HUES48 (cell line): ENCODE results near the gene ARHGAP23.
A peak's percentile ranks its signal among the peaks of the same experiment; 100 is the strongest.
"Not testable (repeated sequence)": the region's sequence is repeated elsewhere in the genome, so short reads cannot be mapped to it uniquely, and the experiment has no call there.

Source experiments
- H3K27ac ChIP-seq: one replicate; pipeline ENCODE4 v1.7.0; 2013; ENCODE audit warnings: low read depth, low read length, inconsistent platforms
- H3K27me3 ChIP-seq: 2 replicates; pipeline ENCODE4 v1.6.1; 2013; ENCODE audit warnings: mild to moderate bottlenecking, low read length; ENCODE audit not compliant: control insufficient read depth, insufficient read depth
- H3K36me3 ChIP-seq: 2 replicates; pipeline ENCODE4 v1.6.1; 2013; ENCODE audit warnings: low read length; ENCODE audit not compliant: control insufficient read depth, insufficient read depth
- H3K4me1 ChIP-seq: 2 replicates; pipeline ENCODE4 v1.6.1; 2013; ENCODE audit warnings: mild to moderate bottlenecking, low read length; ENCODE audit not compliant: control insufficient read depth, insufficient read depth
- H3K4me3 ChIP-seq: 2 replicates; pipeline ENCODE4 v1.5.1; 2013; ENCODE audit warnings: mild to moderate bottlenecking, low read depth, low read length
- H3K9ac ChIP-seq: 2 replicates; pipeline ENCODE4 v1.6.1; 2013; ENCODE audit warnings: mild to moderate bottlenecking, low read depth, low read length, moderate library complexity
- H3K9me3 ChIP-seq: 2 replicates; pipeline ENCODE4 v1.6.1; 2013; ENCODE audit warnings: low read length; ENCODE audit not compliant: control insufficient read depth, insufficient read depth

ARHGAP23 gene

DNA sequence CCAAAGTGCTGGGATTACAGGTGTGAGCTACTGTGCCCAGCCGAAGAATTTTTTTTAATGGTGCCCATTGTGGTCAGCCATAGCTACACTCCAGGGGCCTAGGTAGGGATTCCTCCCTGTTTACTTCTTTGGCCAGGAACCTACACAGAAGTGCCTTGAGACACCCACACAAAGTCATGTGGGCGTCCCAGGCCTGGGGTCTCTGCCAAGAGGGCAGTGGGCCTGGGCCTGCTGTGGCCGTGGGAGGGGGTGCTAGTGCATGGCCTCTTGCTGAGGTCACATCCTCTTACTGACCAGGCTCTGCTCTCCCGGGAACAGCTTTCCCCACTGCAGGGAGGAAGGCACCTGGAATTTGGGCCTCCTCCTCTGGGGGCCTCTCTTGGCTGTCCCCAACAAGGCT lies 50.4 kb downstream of the ARHGAP23 start:
- H3K9me3 ChIP-seq, H3K4me1 ChIP-seq, H3K9ac ChIP-seq, H3K27me3 ChIP-seq, H3K4me3 ChIP-seq, H3K27ac ChIP-seq: not testable (repeated sequence)
- peaks cover 21% of the 10 kb centered on the region for H3K36me3 ChIP-seq

DNA sequence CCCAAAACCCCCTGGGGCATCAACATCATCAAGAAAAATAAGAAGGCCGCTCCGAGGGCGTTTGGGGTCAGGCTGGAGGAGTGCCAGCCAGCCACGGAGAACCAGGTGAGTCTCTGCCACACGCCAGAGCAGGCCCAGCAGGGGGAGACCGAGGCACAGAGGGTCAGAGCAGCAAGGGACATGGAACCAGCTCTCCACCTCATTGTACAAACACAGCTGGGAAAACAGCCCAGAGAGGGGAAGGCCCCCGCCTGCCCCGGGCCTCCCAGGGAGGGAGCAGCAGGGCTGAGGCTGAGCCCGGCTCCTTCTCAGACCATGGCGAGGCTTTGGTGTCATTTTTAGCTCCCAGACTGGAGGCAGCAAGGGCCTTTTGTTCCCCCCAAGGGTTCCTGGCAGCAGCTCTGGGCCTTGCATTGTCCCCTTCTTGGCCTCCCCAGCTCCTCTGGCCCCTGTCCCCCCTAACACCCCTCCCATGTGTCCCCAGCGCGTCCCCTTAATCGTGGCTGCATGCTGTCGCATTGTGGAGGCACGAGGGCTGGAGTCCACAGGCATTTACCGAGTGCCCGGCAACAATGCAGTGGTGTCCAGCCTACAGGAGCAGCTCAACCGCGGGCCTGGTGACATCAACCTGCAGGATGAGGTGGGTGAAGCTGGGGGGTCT lies 53.9 kb downstream of the ARHGAP23 start:
- H3K4me1 ChIP-seq, H3K4me3 ChIP-seq, H3K27me3 ChIP-seq, H3K27ac ChIP-seq, H3K9ac ChIP-seq, H3K9me3 ChIP-seq: not testable (repeated sequence)
- H3K36me3 ChIP-seq: peaks cover 24% of the 10 kb centered on the region

DNA sequence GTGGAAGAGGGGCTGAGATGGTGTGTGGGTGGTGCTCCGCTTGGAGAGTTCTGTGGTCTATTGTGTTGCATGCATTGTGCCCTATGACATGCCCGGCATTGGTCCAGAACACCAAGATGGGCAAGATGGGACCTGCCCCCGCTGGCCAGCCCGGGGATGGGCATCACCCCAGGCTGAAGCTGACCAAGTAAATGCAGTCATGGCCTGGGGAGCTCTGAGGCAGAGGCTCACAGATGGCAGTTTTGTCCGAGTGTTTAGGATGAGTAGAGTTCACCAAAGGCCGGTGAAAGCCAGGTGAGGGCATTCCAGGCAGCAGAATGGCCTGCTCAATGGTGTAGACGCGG lies 54.4 kb downstream of the ARHGAP23 start:
- not testable (repeated sequence) for H3K27me3 ChIP-seq, H3K9ac ChIP-seq, H3K9me3 ChIP-seq, H3K4me1 ChIP-seq, H3K4me3 ChIP-seq, H3K27ac ChIP-seq
- peaks cover 27% of the 10 kb centered on the region for H3K36me3 ChIP-seq

DNA sequence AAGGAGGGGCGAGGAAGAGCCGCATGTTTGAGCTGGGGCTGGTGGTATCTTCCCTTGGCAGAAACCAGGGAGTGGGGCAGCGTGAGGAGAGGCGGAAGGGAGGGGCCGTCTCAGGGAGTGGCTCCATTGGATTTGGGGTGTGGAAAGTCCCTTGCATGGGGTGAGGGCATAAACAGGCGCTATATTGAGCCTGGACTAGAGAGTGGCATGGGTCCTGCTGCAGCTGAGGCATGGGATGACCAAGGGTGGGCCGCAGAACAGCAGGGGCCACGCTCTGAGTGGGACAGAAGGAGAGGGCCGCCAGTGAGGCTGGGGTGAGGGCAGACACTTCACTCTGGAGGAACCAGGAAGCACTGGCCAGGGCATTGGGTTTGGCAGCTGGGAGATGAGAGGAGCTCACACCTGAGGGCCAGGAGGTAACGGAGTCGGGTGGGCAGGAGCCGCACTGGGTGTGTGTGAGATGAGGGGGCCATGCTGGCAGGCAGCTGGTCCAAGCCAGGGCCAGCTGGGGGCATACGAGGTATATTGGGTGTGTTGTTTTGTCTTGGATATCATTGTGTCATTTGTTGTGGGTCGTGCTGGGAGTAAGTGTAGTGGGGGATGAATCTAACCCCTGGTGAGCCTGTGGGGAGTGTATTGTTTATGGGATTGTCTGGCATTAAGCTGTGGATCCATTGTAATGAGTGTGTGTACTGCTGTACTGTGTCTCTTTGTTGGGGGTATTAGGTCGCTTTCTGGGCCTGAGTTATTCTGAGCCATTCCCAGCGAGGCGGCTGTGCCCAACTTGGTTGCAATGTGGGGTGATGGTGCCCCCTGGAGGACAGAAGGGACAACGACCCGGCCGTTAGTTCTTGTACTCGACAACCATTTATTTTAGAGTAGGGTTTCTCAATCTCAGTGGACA lies 56.2 kb downstream of the ARHGAP23 start:
- H3K27me3 ChIP-seq, H3K4me1 ChIP-seq, H3K4me3 ChIP-seq, H3K9ac ChIP-seq, H3K9me3 ChIP-seq: not testable (repeated sequence)
- peak overlapping the region; percentile 20 for H3K27ac ChIP-seq
- peaks cover 27% of the 10 kb centered on the region for H3K36me3 ChIP-seq

DNA sequence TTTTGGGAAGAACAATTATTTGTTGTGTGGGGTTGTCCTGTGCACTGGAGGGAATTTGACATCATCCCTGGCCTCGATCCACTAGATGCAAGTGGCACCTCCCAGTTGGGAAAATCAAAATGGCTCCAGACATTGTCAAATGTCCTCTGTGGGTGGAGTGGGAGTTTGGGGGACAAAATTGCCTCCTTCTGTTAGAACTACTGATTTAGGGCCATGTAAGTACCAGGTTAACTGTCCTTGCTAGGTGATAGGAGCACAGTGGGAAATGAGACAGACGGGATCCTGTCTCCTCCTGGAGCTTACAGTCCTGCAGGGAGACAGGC lies 56.8 kb downstream of the ARHGAP23 start:
- Histone ChIP-seq H3K4me3 (no peak overlapping the region), H3K4me1 (no peaks in the 10 kb centered on the region), H3K36me3 (peaks cover 33% of the 10 kb centered on the region), H3K27me3 (no peaks in the 10 kb centered on the region), H3K27ac (no peak overlapping the region), H3K9ac (no peak overlapping the region), H3K9me3 (no peaks in the 10 kb centered on the region)

DNA sequence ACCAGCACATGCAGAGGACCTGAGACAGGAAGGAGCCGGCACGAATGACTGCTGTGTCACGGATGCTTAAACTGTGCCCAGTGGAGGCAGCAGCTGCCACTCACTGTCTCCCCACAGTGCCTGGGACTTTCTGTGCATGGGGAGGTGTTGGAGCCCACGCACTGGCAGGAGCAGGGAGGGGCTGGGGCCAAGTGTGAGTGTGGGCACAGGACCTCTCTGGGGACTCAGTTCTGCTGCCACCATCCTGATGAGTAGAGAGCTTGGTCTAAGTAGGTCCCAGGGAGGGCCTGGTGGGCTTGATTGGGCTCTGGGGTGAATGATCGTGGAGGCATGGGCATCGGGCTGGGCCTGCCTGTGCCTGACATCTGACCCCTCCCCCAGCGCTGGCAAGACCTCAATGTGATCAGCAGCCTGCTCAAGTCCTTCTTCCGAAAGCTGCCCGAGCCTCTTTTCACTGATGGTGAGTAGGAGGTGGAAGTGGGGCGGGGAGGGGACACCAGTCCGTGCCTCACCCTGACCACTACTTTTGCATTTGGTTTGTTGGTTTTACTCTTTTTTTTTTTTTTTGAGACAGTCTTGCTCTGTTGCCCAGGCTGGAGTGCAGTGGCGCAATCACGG lies 57.5 kb downstream of the ARHGAP23 start:
- not testable (repeated sequence) for H3K4me3 ChIP-seq, H3K9me3 ChIP-seq, H3K27ac ChIP-seq, H3K27me3 ChIP-seq, H3K9ac ChIP-seq, H3K4me1 ChIP-seq
- peaks cover 34% of the 10 kb centered on the region for H3K36me3 ChIP-seq

DNA sequence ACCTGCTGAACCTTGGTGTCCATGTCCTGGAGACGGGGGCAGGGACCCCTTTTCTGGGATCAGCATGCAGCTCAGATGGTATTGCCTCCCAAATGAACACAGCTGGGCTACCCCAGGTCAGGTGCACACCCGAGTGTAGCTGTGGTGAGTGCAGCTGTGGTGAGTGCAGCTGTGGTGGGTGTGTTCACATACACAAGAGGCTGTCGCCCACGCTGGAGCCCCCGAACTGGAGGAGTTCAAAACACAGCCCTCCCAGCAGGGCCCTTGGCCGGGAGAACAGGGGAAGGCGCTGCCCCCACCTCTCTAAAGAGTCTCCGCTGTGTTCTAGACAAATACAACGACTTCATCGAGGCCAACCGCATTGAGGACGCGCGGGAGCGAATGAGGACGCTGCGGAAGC lies 61.5 kb downstream of the ARHGAP23 start:
- not testable (repeated sequence) for H3K4me1 ChIP-seq, H3K27me3 ChIP-seq, H3K4me3 ChIP-seq, H3K9me3 ChIP-seq, H3K27ac ChIP-seq, H3K9ac ChIP-seq
- H3K36me3 ChIP-seq: peaks cover 38% of the 10 kb centered on the region

DNA sequence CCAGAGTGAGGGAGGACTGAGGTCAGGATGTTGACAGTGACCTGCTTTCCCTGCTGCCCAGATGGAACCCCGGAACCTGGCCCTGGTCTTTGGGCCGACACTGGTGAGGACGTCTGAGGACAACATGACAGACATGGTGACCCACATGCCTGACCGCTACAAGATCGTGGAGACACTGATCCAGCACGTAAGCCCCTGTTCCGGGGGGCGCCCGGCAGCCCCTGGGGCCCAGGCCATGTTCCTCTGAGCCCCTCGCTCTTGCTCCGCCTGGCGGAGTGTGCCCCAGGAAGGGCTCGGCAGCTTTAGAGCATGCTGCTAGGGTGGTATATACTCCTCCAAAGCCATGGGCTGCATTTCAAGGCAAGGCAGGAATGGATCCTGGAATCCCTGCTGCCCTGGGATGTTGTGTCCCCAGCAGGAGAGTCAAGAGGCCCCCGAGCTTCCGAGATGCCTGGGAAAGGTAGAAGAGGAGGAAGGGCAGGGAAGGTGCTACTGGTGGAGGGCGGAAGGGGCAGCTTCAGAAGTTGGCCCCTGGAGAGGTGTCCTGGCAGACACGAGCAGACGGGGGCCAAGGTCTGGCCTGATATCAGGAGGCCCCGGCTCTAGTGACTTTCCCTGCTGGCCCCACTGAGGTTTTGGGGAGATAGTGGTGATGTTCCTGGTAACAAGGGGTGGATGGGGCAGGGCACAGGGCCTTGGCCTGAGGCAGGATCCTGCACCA lies 63.2 kb downstream of the ARHGAP23 start:
- peaks cover 34% of the 10 kb centered on the region for H3K36me3 ChIP-seq
- H3K4me3 ChIP-seq, H3K27ac ChIP-seq, H3K9ac ChIP-seq, H3K9me3 ChIP-seq, H3K4me1 ChIP-seq, H3K27me3 ChIP-seq: not testable (repeated sequence)

DNA sequence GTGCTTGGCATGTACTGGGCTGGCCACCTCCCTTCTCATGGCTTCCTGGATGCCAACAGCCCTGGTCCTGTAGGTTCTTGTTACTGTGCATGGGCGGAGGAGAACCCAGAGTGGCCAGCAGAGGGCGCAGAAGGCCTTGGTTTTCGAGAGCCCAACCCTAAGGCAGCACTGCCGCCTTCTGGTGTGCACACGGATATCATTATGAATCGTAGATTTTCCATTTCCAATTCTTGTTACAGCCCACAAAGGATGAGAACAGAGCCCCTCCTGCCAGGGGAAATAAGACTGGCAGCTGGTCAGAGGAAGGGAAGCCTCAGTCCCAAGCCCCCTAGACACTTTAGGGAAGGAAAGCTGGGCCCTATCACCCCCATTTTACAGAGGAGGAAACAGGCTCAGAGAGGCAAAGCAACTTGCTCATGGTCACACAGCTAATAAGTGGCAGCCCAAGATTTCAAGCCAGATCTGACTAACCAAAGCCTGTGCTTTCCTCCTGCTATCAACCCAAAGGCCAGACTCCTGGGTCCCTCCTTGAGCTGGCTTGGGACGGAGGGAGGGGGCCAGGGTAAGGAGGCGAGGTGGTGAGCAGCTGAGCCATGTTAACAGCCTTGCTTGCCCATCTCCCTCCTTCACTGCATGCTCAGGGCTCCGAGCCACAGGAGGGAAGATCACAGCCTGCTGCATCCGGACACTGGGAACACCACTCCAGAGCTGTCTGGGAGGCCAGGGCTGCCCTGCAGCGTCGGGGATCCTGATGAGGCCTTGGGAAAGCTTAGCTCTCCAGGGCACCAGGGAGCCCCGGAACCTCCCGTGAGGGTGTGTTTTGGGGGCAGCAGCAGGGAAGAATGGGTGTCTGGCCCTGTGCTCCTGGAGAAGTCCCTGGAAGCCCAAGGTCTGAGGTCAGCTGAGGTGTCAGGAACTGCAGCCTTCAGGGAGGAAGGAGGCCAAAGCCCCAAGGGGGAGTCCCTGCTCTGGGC lies 64.1 kb downstream of the ARHGAP23 start:
- not testable (repeated sequence) for H3K27ac ChIP-seq, H3K27me3 ChIP-seq, H3K4me3 ChIP-seq, H3K9ac ChIP-seq, H3K4me1 ChIP-seq, H3K9me3 ChIP-seq
- peaks cover 31% of the 10 kb centered on the region for H3K36me3 ChIP-seq

DNA sequence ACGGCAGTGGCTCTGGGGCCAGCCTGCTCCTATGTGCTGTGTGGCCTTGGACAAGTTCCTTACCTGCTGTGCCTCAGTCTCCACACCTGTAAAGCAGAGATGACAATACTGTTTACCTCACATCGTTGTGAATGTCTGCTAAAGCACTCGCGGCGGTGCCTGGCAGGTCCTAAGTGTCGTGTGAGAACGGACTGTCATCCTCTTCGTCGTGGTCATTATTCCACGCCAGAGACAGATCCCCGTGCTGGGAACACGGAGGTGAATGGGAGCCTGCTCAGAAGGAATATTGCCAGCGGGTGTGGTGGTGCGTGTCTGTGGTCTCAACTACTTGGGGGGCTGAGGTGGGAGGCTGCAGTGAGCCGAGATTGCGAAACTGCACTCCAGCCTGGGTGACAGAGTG lies 65.9 kb downstream of the ARHGAP23 start:
- not testable (repeated sequence) for H3K9me3 ChIP-seq, H3K4me3 ChIP-seq, H3K9ac ChIP-seq, H3K27me3 ChIP-seq, H3K27ac ChIP-seq, H3K4me1 ChIP-seq
- H3K36me3 ChIP-seq: peaks cover 34% of the 10 kb centered on the region
